GM21576 (cell line): Measurements from ENCODE around the gene RCVRN.

Experiments used
- ATAC-seq: cut with Tn5 transposase; IDR thresholded peaks from one replicate; pipeline ENCODE4 v1.9.1; 2021; ENCODE audit warnings: mild to moderate bottlenecking, moderate library complexity; ENCODE audit not compliant: unreplicated experiment

The RCVRN gene

GRCh38 chr17:9905078-9905415 lies at the start of gene RCVRN:
TSS of gene RCVRN (minus strand) at chr17:9905271. CDS start at chr17:9905180, 91 bp downstream.
- ATAC-seq: no peak

- no peak for ATAC-seq
Measured at GRCh38 chr17:9953492-9953891, 48.4 kb upstream of the RCVRN start.

- no peak for ATAC-seq
Measured at GRCh38 chr17:9951803-9952202, 46.7 kb upstream of the RCVRN start.

- ATAC-seq: no peak
Measured at GRCh38 chr17:9948928-9949327, 43.9 kb upstream of the RCVRN start.

- no peak for ATAC-seq
Measured at GRCh38 chr17:9944704-9945103, 39.6 kb upstream of the RCVRN start.

GRCh38 chr17:9943343-9943742 lies 38.3 kb upstream of the RCVRN start:
- no peak for ATAC-seq

GRCh38 chr17:9942885-9943284 lies 37.8 kb upstream of the RCVRN start:
- ATAC-seq: no peak

- ATAC-seq: no peak
Measured at GRCh38 chr17:9941305-9941704, 36.2 kb upstream of the RCVRN start.

- no peak for ATAC-seq
Measured at GRCh38 chr17:9940841-9941240, 35.8 kb upstream of the RCVRN start.

GRCh38 chr17:9938764-9939163 lies 33.7 kb upstream of the RCVRN start:
- no peak for ATAC-seq

- ATAC-seq: no peak
Measured at GRCh38 chr17:9937901-9938300, 32.8 kb upstream of the RCVRN start.

GRCh38 chr17:9937241-9937761 lies 32.2 kb upstream of the RCVRN start:
- no peak for ATAC-seq

- no peak for ATAC-seq
Measured at GRCh38 chr17:9936095-9936494, 31.0 kb upstream of the RCVRN start.

- ATAC-seq: no peak
Measured at GRCh38 chr17:9935408-9935807, 30.3 kb upstream of the RCVRN start.

- ATAC-seq: no peak
Measured at GRCh38 chr17:9934331-9934730, 29.3 kb upstream of the RCVRN start.

GRCh38 chr17:9932491-9932890 lies 27.4 kb upstream of the RCVRN start:
- no peak for ATAC-seq

GRCh38 chr17:9931144-9931741 lies 26.2 kb upstream of the RCVRN start:
- no peak for ATAC-seq

GRCh38 chr17:9929871-9930270 lies 24.8 kb upstream of the RCVRN start:
- no peak for ATAC-seq

- ATAC-seq: no peak
Measured at GRCh38 chr17:9928601-9929333, 23.7 kb upstream of the RCVRN start.

GRCh38 chr17:9926150-9926804 lies 21.2 kb upstream of the RCVRN start:
- no peak for ATAC-seq

GRCh38 chr17:9925457-9925856 lies 20.4 kb upstream of the RCVRN start:
- no peak for ATAC-seq

GRCh38 chr17:9924735-9925191 lies 19.7 kb upstream of the RCVRN start:
- ATAC-seq: no peak
